A549 (cell line): ENCODE data around the gene TRPC6. TPM values are rescaled to one million over a fixed set of nuclear protein-coding genes. Genes with fewer than 3 reads are reported as not detected.

Experiments used
- ATAC-seq, 2 experiments: fragments of 200-7000 bp in 1 of 2; fragments of >200 bp in 1 of 2; cut with Nextera tagmentation in 1 of 2; cut with Tn5 transposase in 1 of 2; 3 replicates each; pipeline versions ENCODE4 v1.8.0 to v1.9.1; 2018 to 2020; ENCODE audit warnings: mild to moderate bottlenecking in 1 of 2, moderate library complexity in 1 of 2
- CTCF ChIA-PET: fragments of 300-600 bp; sonication (Branson Sonifier 250); formaldehyde crosslinking; extraction: SDS; loops from one replicate; lab custom pipeline; 2021; ENCODE audit warnings: antibody characterized with exemption, inconsistent platforms; lab: Yijun Ruan, JAX
- POLR2A ChIA-PET: fragments of 350-600 bp; formaldehyde crosslinking; extraction: SDS; loops from one replicate; lab custom pipeline; 2021; ENCODE audit warnings: antibody characterized with exemption, inconsistent platforms; lab: Yijun Ruan, JAX
- DNase-seq, 2 experiments: peaks; one replicate each; pipeline versions ENCODE4 v3.0.0 to v3.0.0-alpha.2; 2011 to 2016; ENCODE audit warnings: low read depth in 1 of 2, low spot score in 1 of 2
- FAIRE-seq: peaks from 2 replicates; lab custom pipeline; 2011; peaks lifted over from hg19 to GRCh38; lab: Jason Lieb, UNC
- H3K27ac ChIP-seq, 2 experiments: fragments of >200 bp; sonication (Bioruptor Twin); formaldehyde crosslinking; 3 replicates each; pipeline ENCODE4 v1.5.1; 2016 to 2017
- H3K4me1 ChIP-seq: fragments of >200 bp; sonication (Bioruptor Twin); formaldehyde crosslinking; 3 replicates; pipeline ENCODE4 v1.6.1; 2016
- H3K4me2 ChIP-seq: fragments of >200 bp; sonication (Bioruptor Twin); formaldehyde crosslinking; 3 replicates; pipeline ENCODE4 v1.6.1; 2016
- H3K4me3 ChIP-seq: fragments of >200 bp; sonication (Bioruptor Twin); formaldehyde crosslinking; 3 replicates; pipeline ENCODE4 v1.5.1; 2016
- H3K9me3 ChIP-seq: fragments of >200 bp; sonication (Bioruptor Twin); formaldehyde crosslinking; 3 replicates; pipeline ENCODE4 v1.6.1; 2016
- CBX8 ChIP-seq: fragments of 200-600 bp; sonication (generic); IDR thresholded peaks from 2 replicates; pipeline ENCODE4 v1.6.1; 2016
- CHD2 ChIP-seq: fragments of 150-350 bp; IDR thresholded peaks from 2 replicates; pipeline ENCODE4 v1.6.1; 2014; ENCODE audit warnings: low read length; ENCODE audit not compliant: partially characterized antibody
- CTCF ChIP-seq: fragments of >200 bp; sonication (Bioruptor Twin); formaldehyde crosslinking; IDR thresholded peaks from 3 replicates; pipeline ENCODE4 v1.5.1; 2016
- EP300 ChIP-seq, 2 experiments: fragments of >200 bp; sonication (Bioruptor Twin); formaldehyde crosslinking; IDR thresholded peaks; 2 replicates in 1 of 2; 3 replicates in 1 of 2; pipeline ENCODE4 v1.6.1; 2016 to 2017
- FOSL2 ChIP-seq, 2 experiments: fragments of 450-650 bp in 1 of 2; fragments of >200 bp in 1 of 2; sonication (Bioruptor Twin) in 1 of 2; formaldehyde crosslinking; IDR thresholded peaks; 2 replicates each; pipeline versions ENCODE4 v1.5.0 to v1.6.1; 2016 to 2020; ENCODE audit warnings: mild to moderate bottlenecking in 1 of 2, moderate library complexity in 1 of 2
- FOXS1 ChIP-seq: fragments of 250-450 bp; sonication (Bioruptor Pico); IDR thresholded peaks from 2 replicates; pipeline ENCODE4 v1.5.0; 2020; ENCODE audit warnings: mild to moderate bottlenecking, moderate library complexity
- GATA3 ChIP-seq: IDR thresholded peaks from 2 replicates; pipeline ENCODE4 v1.6.1; 2012; ENCODE audit warnings: borderline replicate concordance
- HDAC2 ChIP-seq: fragments of 200-600 bp; sonication (generic); IDR thresholded peaks from 2 replicates; pipeline ENCODE4 v1.6.1; 2016
- HMGXB4 ChIP-seq: fragments of 250-450 bp; sonication (Bioruptor Pico); IDR thresholded peaks from 2 replicates; pipeline ENCODE4 v1.5.0; 2021; ENCODE audit warnings: mild to moderate bottlenecking, moderate library complexity, borderline replicate concordance
- HOXA7 ChIP-seq: fragments of 250-450 bp; sonication (Bioruptor Pico); IDR thresholded peaks from 2 replicates; pipeline ENCODE4 v1.5.0; 2020; ENCODE audit warnings: mild to moderate bottlenecking, moderate library complexity
- HOXB5 ChIP-seq: fragments of 250-450 bp; sonication (Bioruptor Pico); IDR thresholded peaks from 2 replicates; pipeline ENCODE4 v1.5.0; 2020; ENCODE audit warnings: mild to moderate bottlenecking, moderate library complexity
- JUN ChIP-seq, 2 experiments: fragments of >200 bp; sonication (Bioruptor Twin); formaldehyde crosslinking; IDR thresholded peaks; 2 replicates in 1 of 2; 3 replicates in 1 of 2; pipeline ENCODE4 v1.6.1; 2016 to 2017
- KDM1A ChIP-seq: fragments of 200-600 bp; sonication (generic); IDR thresholded peaks from 2 replicates; pipeline ENCODE4 v1.6.1; 2016; ENCODE audit warnings: low read depth, mild to moderate bottlenecking
- KDM5A ChIP-seq: fragments of 200-600 bp; sonication (generic); IDR thresholded peaks from 2 replicates; pipeline ENCODE4 v1.6.1; 2016; ENCODE audit warnings: antibody characterized with exemption, mild to moderate bottlenecking
- MAFK ChIP-seq: fragments of 450-650 bp; IDR thresholded peaks from 2 replicates; pipeline ENCODE4 v1.6.1; 2014; ENCODE audit not compliant: partially characterized antibody
- MAX ChIP-seq: IDR thresholded peaks from 2 replicates; pipeline ENCODE4 v1.6.1; 2012
- NR3C1 ChIP-seq: fragments of >200 bp; sonication (Bioruptor Twin); formaldehyde crosslinking; IDR thresholded peaks from 3 replicates; pipeline ENCODE4 v1.6.1; 2017
- PBX3 ChIP-seq: IDR thresholded peaks from 2 replicates; pipeline ENCODE4 v1.6.1; 2012
- PHF8 ChIP-seq: fragments of 200-600 bp; sonication (generic); IDR thresholded peaks from 2 replicates; pipeline ENCODE4 v1.6.1; 2016; ENCODE audit warnings: low read depth, mild to moderate bottlenecking, antibody characterized with exemption, moderate library complexity, borderline replicate concordance
- POLR2AphosphoS2 ChIP-seq: conservative IDR thresholded peaks from 2 replicates; pipeline ENCODE4 v1.6.1; 2012; ENCODE audit warnings: low read length, improper control_type of control experiment, inconsistent platforms
- RAD21 ChIP-seq, 2 experiments: fragments of >200 bp in 1 of 2; sonication (Bioruptor Twin) in 1 of 2; formaldehyde crosslinking in 1 of 2; IDR thresholded peaks in 1 of 2; conservative IDR thresholded peaks in 1 of 2; 2 replicates in 1 of 2; 3 replicates in 1 of 2; pipeline ENCODE4 v1.6.1; 2012 to 2018; ENCODE audit warnings: inconsistent platforms in 1 of 2
- RARB ChIP-seq: fragments of 250-450 bp; sonication (Bioruptor Pico); IDR thresholded peaks from 2 replicates; pipeline ENCODE4 v1.8.0; 2021; ENCODE audit warnings: mild to moderate bottlenecking, moderate library complexity
- RCOR1 ChIP-seq: fragments of 150-350 bp; IDR thresholded peaks from 2 replicates; pipeline ENCODE4 v1.6.1; 2014; ENCODE audit warnings: antibody characterized with exemption, low read length, low read depth
- SMC3 ChIP-seq: fragments of >200 bp; sonication (Bioruptor Twin); formaldehyde crosslinking; IDR thresholded peaks from 3 replicates; pipeline ENCODE4 v1.6.1; 2018; ENCODE audit warnings: inconsistent platforms
- TFCP2L1 ChIP-seq: fragments of 250-450 bp; sonication (Bioruptor Pico); IDR thresholded peaks from 2 replicates; pipeline ENCODE4 v1.5.0; 2021; ENCODE audit warnings: mild to moderate bottlenecking
- TP53 ChIP-seq: fragments of 250-450 bp; sonication (Bioruptor Pico); IDR thresholded peaks from 2 replicates; pipeline ENCODE4 v1.5.0; 2021; ENCODE audit warnings: mild to moderate bottlenecking, moderate library complexity
- ZSCAN20 ChIP-seq: fragments of 250-450 bp; sonication (Bioruptor Pico); IDR thresholded peaks from 2 replicates; pipeline ENCODE4 v1.8.0; 2022; ENCODE audit warnings: mild to moderate bottlenecking, moderate library complexity
- WGBS: methylation state at CpG from one replicate; pipeline ENCODE4 v1.1.6; 2017; ENCODE audit errors: missing lambda C conversion rate; 5-methylcytosine and 5-hydroxymethylcytosine counted together
- polyA plus RNA-seq, 4 experiments: library from polyadenylated mRNA; depleted of rRNA in 3 of 4; stranded (reverse); fragments of >200 nt; fragmentation: RNase III in 1 of 4; extraction: RNeasy Plus Mini Kit Qiagen cat#74134 plus additional on column Dnase treatment in 1 of 4; gene quantifications; 2 replicates in 3 of 4; 3 replicates in 1 of 4; pipeline ENCODE4 v1.2.3, GENCODE V29; 2011 to 2017

TRPC6 gene
- polyA plus RNA-seq, 2 of the 4 experiments (the other 2 are of a cell fraction): 0.70 to 1.0 TPM

GRCh38 chr11:101445761-101446160, 138.0 kb downstream of the TRPC6 start:
- TF ChIP-seq RAD21 (conservative IDR thresholded peaks at IDR 0.05 in 1 of 2, IDR thresholded peaks at IDR 0.05 in 1 of 2) (no peak), SMC3 (no peak), GATA3 (no peak), JUN (IDR thresholded peaks at IDR 0.05) (no peak), CTCF (no peak), HOXA7 (CRISPR knock-in tag) (no peak), CHD2 (no peak), EP300 (IDR thresholded peaks at IDR 0.05) (no peak), MAFK (no peak), NR3C1 (no peak), PHF8 (no peak), TP53 (CRISPR knock-in tag) (no peak), KDM1A (no peak), CBX8 (no peak), PBX3 (no peak)
- no peak for FAIRE-seq
- ATAC-seq: no peak
- H3K27ac ChIP-seq: peak overlapping the region in 1 of 2 experiments; percentile 40; a peak in 1 of 6 replicates
- no peaks in the 10 kb centered on the region for H3K9me3 ChIP-seq
- DNase-seq: no peak
- ChIA-PET CTCF (interaction anchor here (1.0 to 2.5 kb wide), 2 partner anchors 12 to 403 kb away, joined by 5 to 6 read pairs; no protein-coding TSS in a partner anchor), POLR2A (no interaction called here)
- H3K4me3 ChIP-seq: no peak overlapping the region
- H3K4me1 ChIP-seq: peaks cover 34% of the 10 kb centered on the region
- peak overlapping the region; percentile 41 for H3K4me2 ChIP-seq

GRCh38 chr11:101444851-101445250, 139.0 kb downstream of the TRPC6 start:
- no peak for DNase-seq
- no peak for FAIRE-seq
- Histone ChIP-seq H3K27ac (no peak overlapping the region), H3K4me1 (peaks cover 34% of the 10 kb centered on the region), H3K4me3 (no peak overlapping the region), H3K4me2 (no peak overlapping the region), H3K9me3 (no peaks in the 10 kb centered on the region)
- ATAC-seq: no peak
- ChIA-PET CTCF (interaction anchor here (2.5 kb wide), 1 partner anchor 13 kb away, joined by 5 read pairs; no protein-coding TSS in a partner anchor), POLR2A (no interaction called here)
- 80% methylated on average over 1 of the region's 1 CpG for WGBS
- TF ChIP-seq RARB (CRISPR knock-in tag) (no peak), FOSL2 (IDR thresholded peaks at IDR 0.05) (no peak), FOSL2 (CRISPR knock-in tag; IDR thresholded peaks at IDR 0.05) (no peak), HOXA7 (CRISPR knock-in tag) (no peak), CHD2 (no peak), ZSCAN20 (CRISPR knock-in tag) (no peak), TFCP2L1 (CRISPR knock-in tag) (no peak), KDM5A (no peak), KDM1A (no peak), HOXB5 (no peak), PBX3 (no peak), FOXS1 (CRISPR knock-in tag) (no peak), RCOR1 (no peak), MAX (no peak), HDAC2 (no peak), POLR2AphosphoS2 (no peak), CTCF (no peak), HMGXB4 (CRISPR knock-in tag) (no peak)
